ENCODE results near the gene RNF166. TPM values are rescaled to one million over a fixed set of nuclear protein-coding genes. Genes with fewer than 3 reads are reported as not detected.

Gene RNF166
- total RNA-seq, 1 experiment from 2014 or later, result 26.5 TPM

DNA sequence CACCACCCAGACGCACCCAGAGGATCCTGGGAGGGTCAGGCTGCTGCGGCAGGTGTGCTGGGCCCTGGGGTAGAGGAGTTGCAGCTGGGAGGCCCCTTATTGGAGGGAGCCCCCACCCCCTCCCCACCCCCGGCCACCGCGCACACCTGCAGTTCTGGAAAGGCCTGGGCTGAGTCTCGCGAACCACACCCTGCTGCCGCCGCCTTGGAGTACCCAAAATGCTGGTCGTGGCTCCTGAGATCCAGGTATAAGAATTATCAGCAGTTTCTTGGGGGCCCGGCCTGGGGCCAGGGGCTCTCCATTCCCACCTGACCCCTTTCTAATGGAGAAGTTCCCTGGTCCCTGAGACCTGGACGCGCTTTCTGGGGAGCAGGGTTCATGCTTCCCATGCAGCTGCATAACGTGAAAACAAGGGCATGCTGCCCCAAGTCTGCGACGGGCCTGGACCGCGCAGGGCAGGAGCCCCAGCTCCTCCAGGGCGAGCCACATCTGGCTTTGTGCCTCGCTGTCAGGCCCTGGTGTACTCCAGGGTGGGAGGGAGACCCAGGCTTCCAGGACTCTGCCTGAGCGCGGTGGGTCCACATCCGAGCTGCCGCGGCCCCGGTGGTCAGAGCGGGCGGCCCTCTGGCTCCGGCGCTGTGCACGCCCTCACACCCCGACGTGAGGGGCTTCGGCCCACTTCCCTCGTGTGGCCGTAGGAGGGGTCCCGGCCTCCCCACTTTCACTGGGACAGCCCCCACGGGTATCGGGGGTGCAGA, 12.6 kb downstream of the RNF166 start:
- Histone ChIP-seq H3K9me3 (ENCODE audit: control insufficient read depth, low read depth, low read length) (no peaks in the 10 kb centered on the region), H3K79me2 (ENCODE audit: insufficient read depth, low read length) (no peaks in the 10 kb centered on the region), H2BK15ac (ENCODE audit: low read depth, low read length) (no peak overlapping the region), H3K4me1 (ENCODE audit: insufficient read depth, low read length) (no peaks in the 10 kb centered on the region), H2AFZ (ENCODE audit: low read length) (no peak overlapping the region), H3K14ac (ENCODE audit: insufficient read depth, low read length) (no peak overlapping the region), H3K9ac (ENCODE audit: extremely low read depth, insufficient read length, low read length) (no peak overlapping the region), H4K91ac (ENCODE audit: insufficient read length, low read depth, low read length) (no peak overlapping the region), H4K8ac (replicated peaks; ENCODE audit: insufficient read length, low read depth, low read length) (no peak overlapping the region), H2AK5ac (ENCODE audit: insufficient read length, low read length) (no peak overlapping the region), H2BK12ac (ENCODE audit: insufficient read length, low read depth, low read length) (no peak overlapping the region), H3K27me3 (ENCODE audit: insufficient read depth, low read length) (no peaks in the 10 kb centered on the region), H4K5ac (ENCODE audit: insufficient read length, low read depth, low read length) (no peak overlapping the region), H3T11ph (ENCODE audit: low read length) (no peak overlapping the region), H3K27ac (ENCODE audit: insufficient read length, low read depth, low read length) (no peak overlapping the region), H2BK20ac (ENCODE audit: low read depth, low read length, poor library complexity, severe bottlenecking) (no peak overlapping the region), H3K79me1 (ENCODE audit: insufficient read depth, low read depth, low read length, poor library complexity, severe bottlenecking) (no peaks in the 10 kb centered on the region), H3K18ac (ENCODE audit: insufficient read length, low read depth, low read length) (no peak overlapping the region), H3K23ac (ENCODE audit: insufficient read length, low read depth, low read length) (no peak overlapping the region), H2BK120ac (ENCODE audit: low read depth, low read length, poor library complexity, severe bottlenecking) (no peak overlapping the region), H3K4ac (ENCODE audit: low read depth, low read length) (no peak overlapping the region), H3K56ac (ENCODE audit: insufficient read length, low read depth, low read length) (no peak overlapping the region), H2BK5ac (ENCODE audit: insufficient read length, low read length) (no peak overlapping the region), H3K23me2 (ENCODE audit: insufficient read length, low read depth, low read length, poor library complexity, severe bottlenecking) (no peaks in the 10 kb centered on the region), H4K20me1 (ENCODE audit: control insufficient read depth, insufficient read depth, insufficient read length) (no peaks in the 10 kb centered on the region), H3K4me2 (ENCODE audit: insufficient read depth, insufficient read length, low read length) (no peak overlapping the region)
- Mint-ChIP-seq H3K36me3 (ENCODE audit: insufficient read depth in 1 of 3, low read depth in 3 of 3) (peaks cover 0 to 15% (median 10%) of the 10 kb centered on the region in 3 experiments; a peak in 4 of 7 replicates), H3K27me3 (ENCODE audit: low read depth) (peaks cover 15% of the 10 kb centered on the region), H3K4me1 (peaks cover 3 to 4% of the 10 kb centered on the region in 2 experiments; a peak in 3 of 4 replicates), H3K9me3 (no peaks in the 10 kb centered on the region), H3K27ac (no peak overlapping the region), H3K4me3 (no peak overlapping the region)
- no CpG with 5 or more reads among the region's 39 CpGs for WGBS (ENCODE audit: extremely low coverage, insufficient read length, low lambda C conversion rate)
- TF ChIP-seq, protein P1, sequence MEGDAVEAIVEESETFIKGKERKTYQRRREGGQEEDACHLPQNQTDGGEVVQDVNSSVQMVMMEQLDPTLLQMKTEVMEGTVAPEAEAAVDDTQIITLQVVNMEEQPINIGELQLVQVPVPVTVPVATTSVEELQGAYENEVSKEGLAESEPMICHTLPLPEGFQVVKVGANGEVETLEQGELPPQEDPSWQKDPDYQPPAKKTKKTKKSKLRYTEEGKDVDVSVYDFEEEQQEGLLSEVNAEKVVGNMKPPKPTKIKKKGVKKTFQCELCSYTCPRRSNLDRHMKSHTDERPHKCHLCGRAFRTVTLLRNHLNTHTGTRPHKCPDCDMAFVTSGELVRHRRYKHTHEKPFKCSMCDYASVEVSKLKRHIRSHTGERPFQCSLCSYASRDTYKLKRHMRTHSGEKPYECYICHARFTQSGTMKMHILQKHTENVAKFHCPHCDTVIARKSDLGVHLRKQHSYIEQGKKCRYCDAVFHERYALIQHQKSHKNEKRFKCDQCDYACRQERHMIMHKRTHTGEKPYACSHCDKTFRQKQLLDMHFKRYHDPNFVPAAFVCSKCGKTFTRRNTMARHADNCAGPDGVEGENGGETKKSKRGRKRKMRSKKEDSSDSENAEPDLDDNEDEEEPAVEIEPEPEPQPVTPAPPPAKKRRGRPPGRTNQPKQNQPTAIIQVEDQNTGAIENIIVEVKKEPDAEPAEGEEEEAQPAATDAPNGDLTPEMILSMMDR (conservative IDR thresholded peaks at IDR 0.05), result no peak
- no peak for DNase-seq

All from H9 (cell line).